ENCODE measurements around the gene RELT.

RELT gene

GRCh38 chr11:73380897-73381410 is 4.8 kb downstream of the RELT start:
- DNase-seq (ENCODE audit: insufficient read length) (no peak), FAIRE-seq (no peak)
- TF ChIP-seq POLR2AphosphoS5 (IDR thresholded peaks at IDR 0.05; ENCODE audit: low read depth, low read length): no peak

DNA sequence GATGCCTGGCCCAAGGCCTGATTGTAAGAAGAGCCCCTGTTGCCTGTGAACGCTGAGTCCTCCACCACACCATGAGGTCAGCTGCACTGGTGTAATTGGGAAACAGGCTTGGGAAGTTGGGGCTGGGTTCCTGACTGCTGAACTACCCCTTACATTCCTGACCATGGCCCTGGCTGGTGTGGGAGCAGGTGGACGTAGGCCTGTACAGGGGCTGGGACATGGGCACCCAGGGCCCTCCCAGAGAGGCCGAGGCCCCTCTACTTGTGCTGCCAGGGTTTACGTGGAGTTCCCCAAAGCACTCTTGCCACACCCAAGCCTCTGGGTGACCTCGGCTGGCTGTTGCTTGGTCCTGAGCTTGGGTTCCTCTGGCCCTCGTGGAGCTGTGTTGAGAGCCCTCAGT is 5.4 kb downstream of the RELT start:
- TF ChIP-seq POLR2A (IDR thresholded peaks at IDR 0.05; ENCODE audit: low read depth, low read length) (no peak), TAF1 (IDR thresholded peaks at IDR 0.05; ENCODE audit: borderline replicate concordance, low read depth, low read length) (no peak), POLR2AphosphoS5 (IDR thresholded peaks at IDR 0.05; ENCODE audit: low read depth, low read length) (no peak)
- DNase-seq (ENCODE audit: insufficient read length) (no peak), FAIRE-seq (peak; percentile 64)

- TF ChIP-seq POLR2AphosphoS5 (IDR thresholded peaks at IDR 0.05; ENCODE audit: low read depth, low read length) (no peak), TAF1 (IDR thresholded peaks at IDR 0.05; ENCODE audit: borderline replicate concordance, low read depth, low read length) (no peak), POLR2A (IDR thresholded peaks at IDR 0.05; ENCODE audit: low read depth, low read length) (no peak)
- FAIRE-seq (no peak), DNase-seq (ENCODE audit: insufficient read length) (no peak)
Measured at GRCh38 chr11:73382183-73382582, 6.0 kb downstream of the RELT start.

GRCh38 chr11:73382747-73383146 is 6.5 kb downstream of the RELT start:
- FAIRE-seq: no peak
- no peak for TF ChIP-seq TAF1 (IDR thresholded peaks at IDR 0.05; ENCODE audit: borderline replicate concordance, low read depth, low read length)
- no peak for TF ChIP-seq POLR2A (IDR thresholded peaks at IDR 0.05; ENCODE audit: low read depth, low read length)
- no peak for TF ChIP-seq POLR2AphosphoS5 (IDR thresholded peaks at IDR 0.05; ENCODE audit: low read depth, low read length)
- DNase-seq (ENCODE audit: insufficient read length): no peak

DNA sequence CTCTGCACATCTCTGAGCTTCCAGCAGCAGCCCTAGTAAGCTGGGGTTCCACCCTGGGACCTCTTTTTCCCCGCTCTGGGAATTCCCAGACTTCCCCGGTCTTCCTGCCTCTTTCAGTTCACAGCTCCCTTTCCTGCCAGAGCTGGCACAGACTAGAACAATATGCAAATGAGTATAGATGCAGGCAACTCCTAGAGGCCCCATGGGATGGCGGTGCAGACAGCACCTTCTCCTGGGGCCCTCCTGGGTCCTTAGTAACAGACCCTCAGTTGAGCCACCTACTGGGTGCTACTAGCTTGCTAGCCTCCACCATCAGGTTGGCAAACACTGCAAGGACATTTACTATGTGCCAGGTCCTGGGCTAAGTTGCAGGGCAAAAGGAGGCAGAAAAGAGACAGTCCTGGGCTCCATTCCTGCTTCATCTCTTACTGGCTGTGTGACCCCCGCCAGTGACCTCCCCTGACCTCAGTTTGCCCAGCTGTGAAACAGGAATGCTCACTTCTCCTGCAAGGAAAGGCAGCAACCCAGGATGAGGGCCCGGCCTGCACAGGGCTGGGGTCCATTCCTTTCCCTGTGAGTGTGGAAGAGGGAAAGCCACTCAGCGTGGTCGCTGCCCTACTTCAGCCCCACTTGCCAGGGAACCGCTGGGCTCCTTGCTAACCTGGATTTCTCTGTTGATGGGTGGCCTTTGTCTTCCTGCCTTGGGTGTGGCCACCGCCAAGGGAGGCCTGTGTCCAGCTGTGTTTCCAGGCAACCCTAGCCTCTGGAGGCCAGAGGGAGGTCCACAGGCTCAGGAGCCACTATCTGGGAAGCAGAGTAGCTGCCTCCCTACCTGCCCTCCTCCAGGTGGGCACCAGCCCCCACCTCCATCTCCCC is 7.3 kb downstream of the RELT start:
- peak; percentile 86 for FAIRE-seq
- no peak for DNase-seq (ENCODE audit: insufficient read length)
- TF ChIP-seq TAF1 (IDR thresholded peaks at IDR 0.05; ENCODE audit: borderline replicate concordance, low read depth, low read length) (no peak), POLR2AphosphoS5 (IDR thresholded peaks at IDR 0.05; ENCODE audit: low read depth, low read length) (no peak), POLR2A (IDR thresholded peaks at IDR 0.05; ENCODE audit: low read depth, low read length) (no peak; the same call in 1 of the 2 replicates)

GRCh38 chr11:73384125-73384441 is 7.9 kb downstream of the RELT start:
- FAIRE-seq: peak; percentile 67
- no peak for TF ChIP-seq POLR2A (IDR thresholded peaks at IDR 0.05; ENCODE audit: low read depth, low read length)
- TF ChIP-seq POLR2AphosphoS5 (IDR thresholded peaks at IDR 0.05; ENCODE audit: low read depth, low read length): no peak
- no peak for TF ChIP-seq TAF1 (IDR thresholded peaks at IDR 0.05; ENCODE audit: borderline replicate concordance, low read depth, low read length)
- DNase-seq (ENCODE audit: insufficient read length): no peak

- FAIRE-seq: peak; percentile 44
- no peak for DNase-seq (ENCODE audit: insufficient read length)
- no peak for TF ChIP-seq POLR2AphosphoS5 (IDR thresholded peaks at IDR 0.05; ENCODE audit: low read depth, low read length)
- TF ChIP-seq POLR2A (IDR thresholded peaks at IDR 0.05; ENCODE audit: low read depth, low read length): peak; percentile 11; the same call in 1 of the 2 replicates
Measured at GRCh38 chr11:73384531-73384871, 8.3 kb downstream of the RELT start.

DNA sequence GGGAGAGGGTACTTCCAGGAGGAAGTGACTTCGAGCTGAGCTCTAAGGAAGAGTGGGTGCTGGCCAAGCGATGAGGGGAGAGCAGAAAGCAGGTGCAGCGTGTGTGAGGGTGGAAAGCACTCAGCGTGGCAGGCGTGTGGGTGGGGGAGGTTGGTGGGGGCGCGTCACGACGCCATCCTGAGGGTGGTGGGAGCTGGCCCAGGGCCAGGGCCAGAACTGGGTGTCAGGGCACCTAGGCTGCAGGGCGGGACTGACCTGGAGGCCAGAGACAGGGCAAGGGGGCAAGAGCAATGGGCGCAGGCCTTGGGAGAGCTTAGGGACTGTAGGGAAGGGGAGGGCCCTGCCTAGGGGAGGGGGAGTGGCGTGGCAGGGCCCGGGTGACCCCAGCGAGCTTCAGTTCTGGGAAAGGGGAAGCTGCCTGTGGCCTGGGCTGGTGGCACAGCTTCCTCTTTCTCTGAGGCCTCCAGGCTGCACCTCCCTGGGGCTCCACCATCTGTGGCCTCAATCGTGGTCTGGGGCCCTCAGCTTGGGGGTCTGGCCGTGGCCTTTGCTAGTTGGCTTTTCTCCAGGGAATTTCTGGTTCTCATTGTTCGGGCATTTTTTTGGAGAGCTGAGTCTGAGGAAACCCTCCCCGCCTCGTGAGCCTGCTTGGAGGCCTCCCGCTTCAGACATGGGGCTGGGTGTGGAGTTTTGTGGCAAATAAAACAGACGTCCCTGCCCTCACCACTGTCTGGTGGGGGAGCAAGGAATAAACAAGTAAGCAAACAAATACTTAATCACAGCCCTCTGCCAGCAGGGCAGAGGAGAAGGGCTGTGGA is 8.9 kb downstream of the RELT start:
- DNase-seq (ENCODE audit: insufficient read length) (peak; percentile 84), FAIRE-seq (peak; percentile 96)
- TF ChIP-seq POLR2AphosphoS5 (IDR thresholded peaks at IDR 0.05; ENCODE audit: low read depth, low read length): no peak
- TF ChIP-seq POLR2A (IDR thresholded peaks at IDR 0.05; ENCODE audit: low read depth, low read length): 0 out of 2 replicates have a peak, but pooled peaks have one; percentile 11

DNA sequence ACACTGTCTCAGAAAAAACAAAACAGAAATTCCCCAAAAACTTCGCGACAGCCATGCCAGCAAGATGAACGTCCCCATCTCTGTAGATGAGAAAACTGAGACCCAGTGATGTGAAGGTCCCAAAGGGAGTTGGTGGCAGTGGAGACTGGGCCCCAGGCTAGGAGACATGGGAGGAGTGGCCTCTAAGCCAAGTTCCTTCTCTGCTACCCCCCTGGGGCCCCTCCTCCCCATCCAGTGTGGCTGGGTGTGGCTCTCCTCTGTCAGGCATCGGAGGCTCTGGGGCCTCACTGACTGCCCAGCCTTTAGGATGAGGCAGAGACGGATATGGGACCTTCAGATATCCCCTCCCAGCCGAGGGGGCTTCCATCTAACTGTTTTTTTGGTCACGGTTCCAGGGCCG is 9.8 kb downstream of the RELT start:
- DNase-seq (ENCODE audit: insufficient read length) (no peak), FAIRE-seq (no peak)
- TF ChIP-seq POLR2A (IDR thresholded peaks at IDR 0.05; ENCODE audit: low read depth, low read length) (no peak; the same call in 1 of the 2 replicates), POLR2AphosphoS5 (IDR thresholded peaks at IDR 0.05; ENCODE audit: low read depth, low read length) (0 out of 2 replicates have a peak, but pooled peaks have one; percentile 32)

DNA sequence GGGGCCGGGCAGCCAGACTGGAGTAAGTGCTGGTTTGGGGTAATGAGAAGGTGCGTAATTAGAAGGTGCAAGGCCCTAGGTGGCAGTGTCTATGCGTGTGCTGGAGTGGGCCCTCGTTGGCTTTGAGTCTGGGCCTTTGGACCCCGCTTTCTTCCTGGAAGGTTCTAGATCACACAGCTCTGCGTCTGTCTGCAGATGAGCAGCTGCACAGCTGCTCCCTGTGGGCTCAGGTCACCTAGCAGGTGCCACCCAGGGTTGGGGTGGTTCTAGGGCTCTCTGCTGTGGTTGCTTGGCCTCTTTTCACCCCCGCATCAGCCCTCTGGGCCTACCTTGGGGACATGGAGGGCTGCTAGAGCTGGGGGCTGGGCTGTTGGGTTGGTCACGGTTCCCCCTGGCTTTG is 10.3 kb downstream of the RELT start:
- no peak for DNase-seq (ENCODE audit: insufficient read length)
- no peak for FAIRE-seq
- no peak for TF ChIP-seq POLR2A (IDR thresholded peaks at IDR 0.05; ENCODE audit: low read depth, low read length)

DNA sequence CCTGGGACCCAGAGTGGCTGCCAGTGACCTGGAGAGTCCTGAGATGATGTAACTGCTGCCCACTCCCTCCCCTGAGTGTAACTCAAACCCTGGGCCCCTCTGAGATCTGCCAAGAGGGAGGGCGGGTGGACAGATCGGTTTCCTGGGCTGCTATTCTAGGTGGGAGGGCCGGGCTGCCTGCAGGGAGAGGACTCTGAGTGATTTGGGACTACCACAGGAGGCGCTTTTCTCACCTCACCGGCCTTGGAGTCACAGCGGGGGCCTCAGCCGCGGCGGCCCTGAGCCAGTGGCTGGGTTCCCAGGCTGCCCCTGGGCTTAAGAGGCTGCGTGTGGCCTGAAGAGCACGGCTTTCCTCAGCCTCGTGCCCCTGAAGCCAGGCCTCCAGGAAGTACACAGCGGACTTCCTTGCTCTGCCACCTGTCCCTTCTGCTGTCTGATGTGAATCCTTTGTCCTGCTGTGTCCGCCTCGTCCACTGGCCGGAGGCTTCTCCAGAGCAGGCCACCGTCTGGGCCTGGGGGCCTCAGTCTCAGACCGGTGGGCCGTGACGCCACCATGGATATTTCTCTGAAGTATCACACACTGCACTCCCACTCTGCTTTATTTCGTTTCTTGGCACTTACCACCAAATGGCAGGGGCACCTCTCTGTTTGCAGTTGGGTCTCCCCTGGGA is 11.5 kb downstream of the RELT start:
- DNase-seq (ENCODE audit: insufficient read length): no peak
- FAIRE-seq: no peak
- TF ChIP-seq TAF1 (IDR thresholded peaks at IDR 0.05; ENCODE audit: borderline replicate concordance, low read depth, low read length): no peak
- no peak for TF ChIP-seq POLR2AphosphoS5 (IDR thresholded peaks at IDR 0.05; ENCODE audit: low read depth, low read length)
- TF ChIP-seq POLR2A (IDR thresholded peaks at IDR 0.05; ENCODE audit: low read depth, low read length): no peak
